ENCODE measurements around the gene RNGTT.

Gene RNGTT

DNA sequence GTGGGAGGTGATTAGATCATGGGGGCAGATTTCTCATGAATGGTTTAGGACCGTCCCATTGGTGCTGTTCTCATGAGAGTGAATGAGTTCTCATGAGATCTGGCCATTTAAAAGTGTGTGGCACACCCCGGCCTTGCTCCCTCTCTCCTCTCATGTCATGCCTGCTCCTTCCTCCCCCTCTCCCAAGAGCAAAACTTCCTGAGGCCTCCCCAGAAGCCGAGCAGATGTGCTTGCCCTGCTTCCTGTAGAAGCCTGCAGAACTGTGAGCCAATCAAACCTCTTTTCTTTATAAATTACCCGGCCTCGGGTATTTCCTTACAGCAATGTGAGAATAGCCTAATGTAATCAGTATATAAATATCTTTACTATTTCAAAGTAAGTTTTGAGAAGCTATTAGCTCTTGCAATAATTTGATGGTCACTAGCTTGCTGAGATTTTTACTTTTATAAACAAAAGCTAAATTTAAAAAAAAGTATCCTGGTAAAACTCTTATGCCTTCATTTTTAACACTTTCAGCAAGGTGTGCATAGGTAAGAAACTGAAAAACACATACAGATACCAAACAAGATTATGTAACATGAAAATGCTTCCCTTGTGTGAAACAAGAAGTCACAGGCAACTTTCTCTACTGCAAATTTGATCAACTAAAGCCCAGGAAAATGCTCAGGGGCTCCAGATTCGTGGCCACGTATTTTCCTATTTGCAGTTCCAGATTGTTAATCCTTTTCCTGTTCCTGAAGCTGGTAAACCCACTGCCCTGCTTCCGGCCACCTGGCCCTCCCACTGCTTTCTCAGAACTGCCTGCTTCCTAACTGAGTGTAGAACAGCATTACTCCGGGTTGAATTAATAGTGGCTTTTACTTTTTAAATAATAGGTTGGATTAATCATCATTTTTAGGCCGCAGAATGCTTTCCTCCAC lies 402.1 kb downstream of the RNGTT start:
- H3K36me3 ChIP-seq (ENCODE audit: insufficient read depth, low read length): no peaks in the 10 kb centered on the region
- DNase-seq (ENCODE audit: low read depth, low spot score): no peak
- H3K4me3 ChIP-seq: no peak overlapping the region
- H3K27ac ChIP-seq: no peak overlapping the region
- TF ChIP-seq FOXP2 (optimal IDR thresholded peaks at IDR 0.05; ENCODE audit: control extremely low read depth, extremely low read length, insufficient read depth) (no peak), POLR2AphosphoS5 (IDR thresholded peaks at IDR 0.05; ENCODE audit: borderline replicate concordance, low read depth, low read length) (no peak)
- no peaks in the 10 kb centered on the region for H3K9me3 ChIP-seq (ENCODE audit: low read depth, low read length)
- no peak overlapping the region for H3K9ac ChIP-seq (ENCODE audit: insufficient read length)
